Measurements from ENCODE around the gene SYNE1.

Gene SYNE1

DNA sequence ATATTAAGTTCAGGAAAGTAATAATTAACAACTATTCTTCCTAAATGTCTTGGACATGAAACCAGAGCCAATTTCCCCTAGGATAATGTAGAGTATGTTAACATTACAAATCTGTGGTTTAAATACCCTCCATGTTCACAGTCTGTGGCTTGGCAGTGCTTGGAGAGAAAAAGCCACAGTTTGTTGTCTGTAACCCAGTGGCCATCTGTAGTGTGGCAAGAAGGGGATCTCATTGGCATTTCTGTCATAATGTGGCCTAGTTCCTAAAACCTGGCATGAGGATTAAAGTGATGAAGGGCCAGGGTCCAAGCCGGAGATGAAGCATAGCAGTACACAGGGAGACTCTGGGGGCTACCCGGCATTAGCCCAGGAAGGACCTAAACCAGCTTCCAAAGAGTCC, 31.2 kb downstream of the SYNE1 start:
- no peaks in the 10 kb centered on the region for H3K27me3 ChIP-seq (ENCODE audit: insufficient read depth, low read depth, severe bottlenecking)
- no peaks in the 10 kb centered on the region for H3K9me3 ChIP-seq (ENCODE audit: severe bottlenecking)
- TF ChIP-seq CTCF (IDR thresholded peaks at IDR 0.05; ENCODE audit: low read depth, low read length) = no peak
- no peak for DNase-seq
- H3K27ac ChIP-seq = no peak overlapping the region
- no peaks in the 10 kb centered on the region for H3K36me3 ChIP-seq
- H3K4me3 ChIP-seq (ENCODE audit: low read depth, low read length) = no peak overlapping the region

- Histone ChIP-seq H3K27ac (no peak overlapping the region), H3K36me3 (no peaks in the 10 kb centered on the region), H3K4me3 (ENCODE audit: low read depth, low read length) (no peak overlapping the region), H3K27me3 (ENCODE audit: insufficient read depth, low read depth, severe bottlenecking) (no peaks in the 10 kb centered on the region), H3K9me3 (ENCODE audit: severe bottlenecking) (no peaks in the 10 kb centered on the region)
- no peak for TF ChIP-seq CTCF (IDR thresholded peaks at IDR 0.05; ENCODE audit: low read depth, low read length)
- no peak for DNase-seq
Observed at GRCh38 chr6:152605342-152605741, 31.8 kb downstream of the SYNE1 start.

DNA sequence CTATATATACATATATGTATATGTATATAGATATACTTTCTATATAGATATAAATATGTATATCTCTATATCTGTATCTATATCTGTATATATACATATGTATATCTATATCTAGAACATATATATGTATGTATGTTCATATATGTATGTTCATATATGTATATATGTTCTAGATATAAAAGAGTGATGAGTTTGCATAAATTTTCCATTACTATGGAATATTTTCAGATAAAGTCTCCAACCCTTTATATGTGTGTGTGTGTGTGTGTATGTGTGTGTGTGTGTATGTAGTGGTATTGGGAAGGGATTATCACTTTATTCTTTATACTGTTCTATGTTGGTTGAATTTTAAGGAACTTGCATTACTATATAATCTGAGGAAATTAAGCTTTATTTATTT, 33.3 kb downstream of the SYNE1 start:
- DNase-seq = no peak
- H3K27ac ChIP-seq = no peak overlapping the region
- H3K36me3 ChIP-seq = no peaks in the 10 kb centered on the region
- H3K4me3 ChIP-seq (ENCODE audit: low read depth, low read length) = no peak overlapping the region
- TF ChIP-seq CTCF (IDR thresholded peaks at IDR 0.05; ENCODE audit: low read depth, low read length) = no peak
- no peaks in the 10 kb centered on the region for H3K27me3 ChIP-seq (ENCODE audit: insufficient read depth, low read depth, severe bottlenecking)
- no peaks in the 10 kb centered on the region for H3K9me3 ChIP-seq (ENCODE audit: severe bottlenecking)

DNA sequence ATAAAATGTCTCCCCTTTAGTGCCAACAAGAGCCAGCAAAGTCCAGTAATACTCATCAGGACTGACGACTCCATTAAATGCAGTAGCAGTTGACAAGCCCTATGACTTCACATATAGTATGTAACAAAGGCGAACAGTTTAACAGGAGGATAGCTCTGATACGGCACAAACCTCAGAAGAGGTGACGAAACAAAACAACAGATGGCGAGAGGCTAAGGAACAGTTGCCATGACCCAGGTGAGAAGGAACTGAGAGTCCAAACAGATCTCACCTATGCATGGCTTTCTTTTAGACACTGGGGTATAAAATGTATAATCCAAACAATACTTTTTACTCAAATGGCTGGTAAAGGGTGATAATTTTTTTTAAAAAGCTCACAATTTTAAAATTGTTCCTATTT, 37.1 kb downstream of the SYNE1 start:
- no peak for TF ChIP-seq CTCF (IDR thresholded peaks at IDR 0.05; ENCODE audit: low read depth, low read length)
- H3K4me3 ChIP-seq (ENCODE audit: low read depth, low read length) = no peak overlapping the region
- DNase-seq = no peak
- no peaks in the 10 kb centered on the region for H3K9me3 ChIP-seq (ENCODE audit: severe bottlenecking)
- H3K27ac ChIP-seq = no peak overlapping the region
- no peaks in the 10 kb centered on the region for H3K36me3 ChIP-seq
- peaks cover 3% of the 10 kb centered on the region for H3K27me3 ChIP-seq (ENCODE audit: insufficient read depth, low read depth, severe bottlenecking)

DNA sequence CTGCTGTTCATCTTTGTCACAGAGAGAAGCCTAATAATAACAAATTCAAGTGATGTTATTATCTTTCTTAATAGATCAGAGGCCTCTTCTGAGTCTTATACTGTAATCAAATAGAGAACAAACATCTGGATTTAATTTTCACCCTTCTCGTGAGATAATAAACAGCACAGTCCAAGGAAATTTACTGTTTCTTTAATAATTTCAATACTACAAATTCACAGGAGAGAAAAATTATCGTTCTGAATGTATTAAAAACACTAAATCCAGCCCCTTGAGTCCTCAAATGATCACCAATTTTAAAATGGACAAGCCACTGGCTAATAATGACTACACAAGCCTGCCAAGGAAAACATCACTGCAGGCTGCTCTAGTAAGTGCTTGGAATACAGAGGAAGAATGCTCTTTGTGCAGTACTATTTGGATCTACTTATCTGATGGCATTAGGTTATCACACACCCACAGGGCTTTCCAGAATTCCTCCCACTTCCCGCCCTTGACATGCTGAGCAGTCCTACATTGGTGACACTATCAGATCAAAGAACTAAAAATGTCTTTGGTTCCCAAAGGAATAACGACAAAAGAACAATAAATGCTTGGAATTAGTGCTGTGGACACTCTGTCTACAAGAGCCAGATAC, 38.1 kb downstream of the SYNE1 start:
- H3K27me3 ChIP-seq (ENCODE audit: insufficient read depth, low read depth, severe bottlenecking) = peaks cover 4% of the 10 kb centered on the region
- H3K36me3 ChIP-seq = no peaks in the 10 kb centered on the region
- no peak overlapping the region for H3K27ac ChIP-seq
- no peak for TF ChIP-seq CTCF (IDR thresholded peaks at IDR 0.05; ENCODE audit: low read depth, low read length)
- H3K9me3 ChIP-seq (ENCODE audit: severe bottlenecking) = no peaks in the 10 kb centered on the region
- DNase-seq = no peak
- H3K4me3 ChIP-seq (ENCODE audit: low read depth, low read length) = no peak overlapping the region

DNA sequence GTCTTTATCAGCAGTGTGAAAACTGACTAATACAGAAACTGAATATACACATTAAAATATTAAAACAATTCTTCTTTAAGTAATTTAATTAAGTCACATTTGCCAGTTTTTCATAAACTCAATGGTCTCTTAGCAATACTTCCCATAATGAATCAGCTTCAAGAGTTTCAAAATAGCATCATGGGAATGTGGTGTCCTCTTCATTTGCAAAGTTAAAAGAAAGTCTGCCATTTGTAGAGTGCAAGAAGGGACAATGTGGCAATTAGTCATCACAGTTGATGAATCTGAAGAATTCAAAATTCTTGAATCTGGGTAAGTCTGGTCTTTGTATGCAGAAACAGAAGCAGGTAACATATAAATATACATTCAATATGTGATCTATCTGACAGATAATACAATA, 38.7 kb downstream of the SYNE1 start:
- Histone ChIP-seq H3K27ac (no peak overlapping the region), H3K36me3 (no peaks in the 10 kb centered on the region), H3K9me3 (ENCODE audit: severe bottlenecking) (no peaks in the 10 kb centered on the region), H3K4me3 (ENCODE audit: low read depth, low read length) (no peak overlapping the region), H3K27me3 (ENCODE audit: insufficient read depth, low read depth, severe bottlenecking) (peaks cover 4% of the 10 kb centered on the region)
- TF ChIP-seq CTCF (IDR thresholded peaks at IDR 0.05; ENCODE audit: low read depth, low read length) = no peak
- no peak for DNase-seq

All from WERI-Rb-1 (cell line).